Measurements from ENCODE around the gene LRRC74A.

LRRC74A gene

DNA sequence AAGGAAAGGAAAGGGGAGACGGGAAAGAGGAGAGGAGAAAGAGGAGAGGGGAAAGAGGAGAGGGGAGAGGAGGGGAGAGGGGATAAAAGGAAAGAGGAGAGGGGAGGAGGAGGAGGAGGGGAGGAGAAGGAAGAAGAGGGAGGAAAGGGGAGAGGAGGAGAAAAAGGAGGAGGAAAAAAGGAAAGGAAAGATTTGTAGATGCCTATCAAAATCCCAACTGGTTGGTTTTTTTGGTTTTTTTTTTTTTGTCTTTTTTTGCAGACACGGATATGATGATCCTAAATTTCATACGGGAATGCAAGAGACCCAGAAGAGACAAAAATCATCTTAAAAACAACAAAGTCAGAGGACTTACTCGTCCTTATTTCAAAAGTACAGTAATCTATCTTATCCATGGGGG lies 32.9 kb upstream of the LRRC74A start:
- Histone ChIP-seq H3K27ac (no peak overlapping the region), H3K27me3 (ENCODE audit: insufficient read depth, low read depth, severe bottlenecking) (no peaks in the 10 kb centered on the region), H3K4me3 (ENCODE audit: low read depth, low read length) (no peak overlapping the region), H3K9me3 (ENCODE audit: severe bottlenecking) (no peaks in the 10 kb centered on the region), H3K36me3 (peaks cover 30% of the 10 kb centered on the region)
- no peak for TF ChIP-seq CTCF (IDR thresholded peaks at IDR 0.05; ENCODE audit: low read depth, low read length)
- no peak for DNase-seq

- no peak for TF ChIP-seq CTCF (IDR thresholded peaks at IDR 0.05; ENCODE audit: low read depth, low read length)
- Histone ChIP-seq H3K9me3 (ENCODE audit: severe bottlenecking) (no peaks in the 10 kb centered on the region), H3K4me3 (ENCODE audit: low read depth, low read length) (no peak overlapping the region), H3K27me3 (ENCODE audit: insufficient read depth, low read depth, severe bottlenecking) (no peaks in the 10 kb centered on the region), H3K27ac (no peak overlapping the region), H3K36me3 (peaks cover 24% of the 10 kb centered on the region)
- no peak for DNase-seq
These were observed 32.3 kb upstream of the LRRC74A start for GRCh38 chr14:76793956-76794355.

- no peaks in the 10 kb centered on the region for H3K9me3 ChIP-seq (ENCODE audit: severe bottlenecking)
These were observed 19.8 kb upstream of the LRRC74A start for GRCh38 chr14:76806446-76806845.

DNA sequence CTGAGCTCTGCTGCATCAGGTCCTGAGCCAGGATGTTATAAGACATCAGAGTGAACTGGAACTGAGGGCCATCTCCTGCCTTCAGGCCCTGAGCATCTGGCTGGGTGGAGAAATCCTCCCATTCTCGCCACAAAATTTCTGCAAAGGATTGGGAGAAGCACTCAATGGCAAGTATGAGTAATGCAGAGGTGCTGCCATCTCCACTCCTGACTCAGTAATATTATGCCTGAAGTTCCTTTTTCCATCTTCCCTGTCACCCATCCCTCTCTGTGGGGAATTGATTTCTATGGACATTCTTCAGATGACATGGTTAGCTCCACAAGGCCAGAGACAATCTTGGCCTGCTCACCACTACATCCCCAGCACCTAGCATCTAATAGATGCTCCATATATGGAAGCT lies 18.2 kb upstream of the LRRC74A start:
- no peaks in the 10 kb centered on the region for H3K27me3 ChIP-seq (ENCODE audit: insufficient read depth, low read depth, severe bottlenecking)
- H3K4me3 ChIP-seq (ENCODE audit: low read depth, low read length): no peak overlapping the region
- H3K36me3 ChIP-seq: peaks cover 25% of the 10 kb centered on the region
- 0 out of 2 replicates have a peak overlapping the region, but pooled peaks have one; percentile 9 for H3K27ac ChIP-seq
- DNase-seq: no peak
- no peak for TF ChIP-seq CTCF (IDR thresholded peaks at IDR 0.05; ENCODE audit: low read depth, low read length)
- no peaks in the 10 kb centered on the region for H3K9me3 ChIP-seq (ENCODE audit: severe bottlenecking)

More at GRCh38 chr14:76806446-76806845, 19.8 kb upstream of the LRRC74A start:
- no peak for TF ChIP-seq CTCF (IDR thresholded peaks at IDR 0.05; ENCODE audit: low read depth, low read length)
- no peak overlapping the region for H3K4me3 ChIP-seq (ENCODE audit: low read depth, low read length)
- peaks cover 32% of the 10 kb centered on the region for H3K36me3 ChIP-seq
- no peaks in the 10 kb centered on the region for H3K27me3 ChIP-seq (ENCODE audit: insufficient read depth, low read depth, severe bottlenecking)
- peak overlapping the region; percentile 25; the same call in 1 of the 2 replicates for H3K27ac ChIP-seq
- peak; percentile 90 for DNase-seq

- no peak overlapping the region for H3K27ac ChIP-seq
These were observed 17.2 kb upstream of the LRRC74A start for GRCh38 chr14:76808990-76809389.

More at GRCh38 chr14:76808990-76809389, 17.2 kb upstream of the LRRC74A start:
- H3K9me3 ChIP-seq (ENCODE audit: severe bottlenecking): peaks cover 2% of the 10 kb centered on the region
- H3K4me3 ChIP-seq (ENCODE audit: low read depth, low read length): no peak overlapping the region
- peaks cover 15% of the 10 kb centered on the region for H3K36me3 ChIP-seq
- TF ChIP-seq CTCF (IDR thresholded peaks at IDR 0.05; ENCODE audit: low read depth, low read length): no peak
- H3K27me3 ChIP-seq (ENCODE audit: insufficient read depth, low read depth, severe bottlenecking): no peaks in the 10 kb centered on the region
- no peak for DNase-seq

Data from WERI-Rb-1 (cell line).